Cortex of kidney (tissue), 1 donor: ENCODE results near the gene PEF1.

Source experiments
- DNase-seq: peaks from one replicate; lab custom pipeline; 2025; lab: John Stamatoyannopoulos, UW

PEF1 gene

GRCh38 chr1:31653717-31654473 is 9.2 kb upstream of the PEF1 start:
- DNase-seq, result no peak

DNA sequence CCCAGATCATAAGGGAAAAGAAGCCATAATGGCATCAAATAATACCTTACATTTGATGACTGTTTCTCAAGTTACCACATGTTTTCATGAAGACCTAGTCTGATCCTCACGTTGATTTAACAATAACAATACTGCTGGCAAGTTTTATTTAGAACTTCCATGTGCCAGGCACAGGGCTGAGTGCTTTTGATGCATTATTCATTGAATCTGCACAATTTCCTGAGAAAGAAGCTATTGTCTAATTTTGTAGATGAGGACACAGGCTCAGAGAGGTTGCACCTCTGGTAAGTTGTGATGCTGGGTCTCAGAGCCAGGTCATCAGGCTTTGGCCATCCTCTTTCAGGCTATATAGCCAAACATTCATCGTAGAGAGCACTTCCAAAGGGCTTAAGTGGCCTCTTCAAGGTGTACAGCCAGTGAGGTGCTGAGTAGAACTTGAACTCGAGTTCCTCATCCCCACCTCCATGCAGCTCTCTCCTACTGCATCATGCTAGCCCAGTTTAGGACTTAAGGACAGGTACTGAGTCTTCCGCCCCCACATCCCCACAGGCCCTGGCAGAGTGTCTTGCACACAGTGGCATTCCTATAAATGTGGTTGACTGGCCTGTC is 8.3 kb upstream of the PEF1 start:
- no peak for DNase-seq

DNA sequence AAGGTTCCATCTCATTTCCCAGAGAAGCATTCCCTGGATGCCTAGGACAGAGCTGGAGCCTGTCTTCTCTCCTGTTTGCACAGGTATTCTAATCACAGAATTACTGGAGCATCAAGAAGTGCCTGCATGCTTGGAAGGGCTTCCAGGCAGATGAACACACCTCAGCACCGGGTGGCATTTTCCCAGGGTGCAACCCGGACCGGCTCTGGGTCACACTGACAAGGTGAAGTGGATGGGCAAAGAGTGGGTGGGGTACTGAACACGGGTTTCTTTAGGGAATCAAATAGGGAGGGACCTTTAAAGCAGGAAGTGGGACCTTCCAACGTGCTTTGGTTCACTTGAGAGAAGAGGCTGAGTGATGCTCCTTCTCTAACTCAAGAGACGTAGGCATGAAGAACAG is 7.1 kb upstream of the PEF1 start:
- DNase-seq, result no peak

GRCh38 chr1:31651089-31651420 is 6.4 kb upstream of the PEF1 start:
- no peak for DNase-seq

DNA sequence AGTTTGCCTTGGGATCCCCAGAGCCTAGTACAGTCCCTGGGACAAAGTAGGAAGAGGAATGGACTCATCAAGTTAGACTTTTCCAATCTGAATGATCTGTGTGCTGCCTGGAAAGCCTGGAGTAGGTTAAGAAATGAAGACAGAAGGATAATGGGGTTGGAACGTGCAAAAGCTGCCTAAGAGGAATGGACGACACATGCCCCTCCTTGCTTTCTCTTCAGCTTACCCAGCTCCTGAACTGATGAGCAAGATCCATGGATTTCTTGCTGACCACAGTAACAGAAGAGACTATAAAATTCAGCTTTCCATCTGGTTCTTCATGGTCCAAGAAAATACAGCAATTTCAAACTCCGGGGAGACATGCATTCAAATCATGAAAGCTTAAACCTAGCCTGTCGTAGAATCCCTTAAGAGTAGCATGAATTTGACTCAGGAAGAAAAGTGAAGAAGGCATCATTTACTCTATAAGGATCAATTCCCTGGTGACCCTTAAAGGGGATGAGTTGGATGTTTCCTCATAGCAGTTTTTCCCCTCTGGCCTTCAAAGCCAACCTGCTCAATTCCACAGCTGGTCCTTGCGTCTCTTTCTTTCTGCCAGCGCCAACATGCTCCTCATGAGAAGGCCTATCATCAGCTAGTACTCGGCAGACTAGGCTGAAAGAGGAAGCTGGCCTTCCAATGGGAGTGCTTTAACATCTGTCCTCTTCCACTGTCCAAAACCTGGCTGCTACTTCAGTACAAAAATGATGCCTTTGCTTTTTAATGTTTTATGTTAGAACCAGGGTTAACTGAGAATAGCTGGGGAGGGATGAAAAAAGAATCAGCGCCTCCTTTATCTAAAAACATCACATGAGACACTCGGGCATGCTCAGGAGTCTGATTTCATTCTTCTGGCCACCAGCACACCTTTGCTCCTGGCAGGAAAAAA is 5.7 kb upstream of the PEF1 start:
- DNase-seq, result no peak

DNA sequence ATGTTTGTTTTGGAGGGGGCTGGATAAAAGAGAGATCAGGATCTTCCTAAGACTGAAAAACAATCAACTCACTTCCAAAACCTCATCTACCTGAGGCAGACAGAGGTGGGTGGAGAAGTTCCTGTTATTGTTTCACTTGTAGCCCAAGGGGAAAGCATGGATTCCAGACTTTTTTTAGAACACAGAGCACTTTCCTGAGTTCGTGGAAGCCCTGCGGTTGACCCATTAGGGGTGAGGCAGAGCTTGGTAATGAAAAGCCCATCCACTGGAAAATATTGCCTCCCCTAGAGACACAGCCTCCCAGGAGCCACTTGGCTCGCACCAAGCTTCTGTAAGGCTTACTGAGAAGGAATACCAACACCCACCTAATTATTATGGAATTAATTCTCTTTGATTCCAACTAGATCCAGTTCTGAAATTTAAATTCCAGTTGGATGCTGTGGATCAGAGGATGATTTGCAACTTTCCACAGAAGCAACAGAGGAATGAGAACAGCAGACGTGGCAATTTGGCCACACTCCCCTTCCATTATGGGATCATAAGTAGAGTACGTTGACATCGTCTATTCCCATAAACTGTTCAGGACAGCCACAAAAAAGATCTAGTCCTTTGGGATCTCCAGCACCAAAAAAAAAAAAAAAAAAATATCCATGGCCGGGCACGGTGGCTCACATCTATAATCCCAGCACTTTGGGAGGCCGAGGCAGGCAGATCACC is 4.1 kb upstream of the PEF1 start:
- DNase-seq, result no peak

DNA sequence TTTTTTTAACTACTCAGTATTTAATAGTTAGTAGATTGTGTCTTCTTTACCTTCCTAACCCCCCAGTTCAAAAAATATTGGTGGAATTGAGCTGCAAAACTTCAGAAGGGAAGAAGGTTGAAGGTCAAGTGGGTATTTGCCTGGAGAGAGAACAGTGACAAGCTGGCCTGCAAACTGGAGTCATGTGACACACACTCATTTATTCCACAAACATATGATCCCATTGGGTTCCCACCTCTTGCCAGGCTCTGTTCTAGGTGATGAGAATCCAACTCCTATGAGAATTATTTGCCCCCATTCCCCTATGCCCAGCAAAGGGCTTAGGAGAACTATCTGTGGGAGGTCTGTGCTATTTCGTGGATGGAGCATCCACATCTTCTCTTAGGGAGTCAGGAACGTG is 3.5 kb upstream of the PEF1 start:
- no peak for DNase-seq

GRCh38 chr1:31647106-31647505 is 2.4 kb upstream of the PEF1 start:
- DNase-seq, result no peak

DNA sequence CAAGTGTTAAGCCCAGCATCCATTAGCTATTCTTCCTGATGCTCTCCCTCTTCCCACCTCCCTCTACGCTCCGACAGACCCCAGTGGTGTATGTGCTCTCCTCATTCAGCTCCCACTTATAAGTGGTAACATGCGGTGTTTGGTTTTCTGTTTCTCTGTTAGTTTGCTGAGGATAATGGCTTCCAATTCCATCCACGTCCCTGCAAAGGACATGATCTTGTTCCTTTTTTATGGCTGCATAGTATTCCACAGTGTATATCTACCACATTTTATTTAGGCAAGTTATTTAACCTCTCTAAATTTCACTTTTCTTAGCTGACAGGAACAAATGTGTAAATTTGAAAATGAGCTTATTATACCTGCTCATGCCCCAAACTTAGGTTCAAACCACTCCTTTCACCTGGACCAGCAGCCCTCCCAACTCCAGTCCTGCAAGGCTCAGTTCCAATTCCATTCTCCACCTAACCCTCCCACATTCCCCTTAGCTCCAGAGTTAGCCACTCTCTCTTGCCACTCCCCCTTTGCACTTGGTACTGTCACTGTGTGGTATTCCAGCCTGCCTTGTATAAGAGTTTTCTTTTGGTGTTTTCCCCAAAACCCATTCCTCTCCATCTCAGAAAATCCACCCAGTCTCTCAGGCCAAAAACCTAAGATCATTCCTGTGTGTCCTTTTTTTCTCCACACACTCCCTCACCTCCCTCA is 1.7 kb upstream of the PEF1 start:
- DNase-seq, result no peak

GRCh38 chr1:31645274-31645568 is 545 bp upstream of the PEF1 start:
- DNase-seq, result no peak

DNA sequence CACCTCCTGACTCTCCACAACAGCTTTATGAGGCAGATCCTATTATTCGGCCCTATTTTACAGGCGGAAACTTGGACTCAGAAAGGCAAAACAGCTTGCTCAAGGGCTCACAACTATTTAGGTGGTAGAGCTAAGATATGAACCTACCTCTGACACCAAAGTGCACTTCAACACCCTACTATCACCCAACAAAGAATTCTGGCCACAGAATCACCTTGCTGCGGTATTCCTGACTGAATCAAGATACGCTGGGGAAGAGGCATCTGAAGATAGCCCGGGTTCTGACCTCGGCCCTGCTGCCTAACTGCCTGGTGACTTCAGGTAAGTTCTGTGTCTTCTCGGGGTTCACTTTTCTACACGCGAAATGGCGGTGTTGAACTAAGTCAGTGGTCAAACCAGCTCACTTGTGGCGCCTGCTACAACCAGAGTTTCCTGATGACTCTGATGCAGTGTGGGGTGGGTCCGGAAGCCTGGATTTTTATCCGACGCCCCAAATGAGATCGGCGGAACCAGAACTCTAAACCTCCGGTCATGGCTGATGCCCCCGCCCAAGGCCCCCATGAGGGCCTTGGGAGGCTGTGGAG is 608 bp downstream of the PEF1 start:
- no peak for DNase-seq

DNA sequence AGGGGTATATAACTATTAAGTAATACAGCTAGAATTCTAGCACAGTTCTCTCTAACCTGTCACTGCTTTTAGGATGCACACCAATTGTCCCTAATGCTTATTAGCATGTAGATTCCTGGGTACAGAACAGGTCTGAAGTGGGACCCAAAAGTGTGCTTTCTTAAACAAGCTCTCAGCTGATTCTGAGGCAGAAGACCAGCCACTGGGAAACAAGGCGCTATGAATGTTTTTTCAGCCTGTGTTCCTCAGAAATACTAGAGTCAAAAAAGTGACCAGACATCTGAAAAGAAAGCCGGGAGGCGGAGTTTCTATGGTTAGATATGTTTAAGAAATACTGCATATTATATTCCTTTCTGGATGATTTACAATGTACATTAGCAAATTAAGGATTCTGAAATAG is 1.8 kb downstream of the PEF1 start:
- DNase-seq, result no peak

DNA sequence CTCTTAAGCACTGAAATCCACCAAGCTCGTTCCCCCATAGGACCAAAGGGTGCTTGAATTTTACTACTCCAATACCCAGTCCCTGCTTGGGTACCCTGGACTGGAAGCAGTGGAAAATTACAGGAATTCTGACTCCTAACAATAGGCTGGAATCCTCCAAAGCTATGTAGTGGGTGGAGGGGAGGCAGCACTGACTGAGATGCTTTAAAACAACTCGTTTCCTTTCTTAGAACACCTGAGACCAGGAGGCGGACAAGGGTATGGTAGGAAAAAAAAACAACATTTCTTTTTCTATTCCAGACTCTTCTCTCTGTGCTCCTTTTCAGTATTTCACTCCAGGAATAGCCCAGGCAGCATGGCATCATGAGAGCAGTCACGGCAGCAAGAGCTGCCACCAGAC is 2.3 kb downstream of the PEF1 start:
- no peak for DNase-seq

GRCh38 chr1:31640964-31641363 is 3.7 kb downstream of the PEF1 start:
- no peak for DNase-seq

GRCh38 chr1:31640179-31640578 is 4.5 kb downstream of the PEF1 start:
- no peak for DNase-seq

DNA sequence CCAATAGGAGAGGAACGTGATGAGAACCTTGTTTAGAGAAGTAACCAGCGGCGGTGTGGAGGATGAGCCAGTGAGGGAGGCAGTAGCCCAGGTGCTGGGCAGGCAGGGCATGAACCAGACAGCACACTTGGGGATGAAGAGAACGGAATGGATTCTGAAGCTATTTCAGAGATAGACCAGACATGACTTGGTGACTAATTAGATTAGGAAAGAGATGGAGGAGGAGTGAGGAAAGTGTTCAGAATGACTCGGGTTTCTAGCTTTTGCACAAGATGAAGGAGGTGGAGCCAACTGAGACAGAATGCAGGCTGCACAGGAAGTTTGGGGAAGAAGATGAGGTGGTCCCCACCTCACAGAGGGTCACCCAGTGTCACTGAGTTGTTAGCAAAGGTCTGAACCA is 5.1 kb downstream of the PEF1 start:
- DNase-seq, result no peak

DNA sequence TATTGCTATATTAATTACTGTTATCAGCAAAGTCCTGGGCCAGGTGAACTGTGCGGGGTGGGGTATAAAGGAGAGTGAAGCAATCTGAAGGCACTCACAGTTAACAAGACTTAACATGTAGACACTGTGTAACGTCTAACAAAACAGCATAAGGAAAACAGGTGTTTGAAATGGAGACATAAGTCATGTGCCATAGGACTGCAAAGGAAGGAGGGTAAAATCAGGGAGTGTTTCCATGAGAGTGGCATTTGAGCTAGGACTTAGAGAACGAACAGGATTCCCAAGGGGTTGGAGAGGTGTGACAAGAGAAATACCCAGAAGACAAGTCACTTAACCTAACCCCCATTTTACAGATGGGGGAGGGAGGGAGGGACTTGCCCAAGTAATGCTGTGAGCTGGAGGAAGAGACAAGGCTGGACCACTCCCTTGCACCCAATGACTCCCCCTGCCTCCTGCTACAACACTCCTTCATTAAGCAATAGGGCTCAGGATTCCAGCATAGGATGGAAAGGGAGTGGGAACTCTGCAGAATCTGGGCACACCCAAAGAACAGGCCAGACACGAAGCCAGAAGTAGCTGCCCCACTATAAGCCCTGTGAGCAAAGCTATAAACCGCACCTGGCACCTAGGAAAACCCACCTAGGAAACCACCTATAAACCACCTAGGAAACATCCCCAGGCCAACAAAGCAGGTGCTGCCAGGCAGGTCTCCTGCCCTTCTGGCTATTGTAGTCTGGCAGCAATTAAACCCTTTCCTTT is 6.6 kb downstream of the PEF1 start:
- DNase-seq, result no peak

DNA sequence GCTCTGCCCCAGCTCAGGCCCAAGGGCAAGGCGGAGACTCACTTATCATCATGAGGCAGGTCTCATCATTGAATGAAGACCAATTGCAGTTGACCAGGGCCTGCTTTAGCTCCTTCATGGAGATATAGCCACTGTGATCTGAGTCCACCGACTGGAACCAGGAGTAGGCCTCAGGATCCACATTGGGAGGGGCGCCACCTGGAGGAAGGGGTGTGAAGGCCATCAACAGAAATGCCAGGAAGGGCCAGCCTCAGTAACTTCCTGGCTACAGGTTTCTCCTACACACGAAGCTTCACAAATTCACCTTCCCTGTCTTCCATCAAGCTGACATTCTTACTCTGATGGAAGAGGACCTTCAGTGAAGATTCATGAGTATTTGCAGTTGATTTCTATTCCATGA is 11.6 kb downstream of the PEF1 start:
- no peak for DNase-seq

DNA sequence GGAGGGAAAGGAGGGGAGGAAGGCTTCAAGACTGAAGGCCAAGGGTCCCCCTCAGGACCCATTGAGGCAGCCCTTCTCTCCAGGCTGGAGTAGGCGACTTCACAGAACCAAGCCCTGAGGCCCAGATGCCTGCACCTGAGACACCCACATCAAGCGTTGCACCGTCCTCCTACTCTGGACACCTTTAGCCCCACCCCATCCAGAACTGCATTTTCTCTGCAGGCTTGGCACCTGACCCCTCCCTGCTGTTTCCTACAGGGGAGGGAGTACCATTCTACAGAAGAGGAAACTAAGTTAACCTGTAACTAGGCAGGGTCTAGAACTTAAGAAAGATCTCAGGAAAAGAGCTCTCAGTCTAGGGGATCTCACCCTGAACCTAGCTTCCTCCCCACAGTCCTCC is 12.0 kb downstream of the PEF1 start:
- no peak for DNase-seq

GRCh38 chr1:31628931-31629556 is 15.6 kb downstream of the PEF1 start:
- no peak for DNase-seq
